Stimulated activated CD4-positive, alpha-beta T cell treated with anti-CD3 and anti-CD28 coated beads, Interleukin-4, amount 100 ng/mL, for 1 hour (primary cell): Measurements from ENCODE around the gene TRIP11.
"Not testable (repeated sequence)": the region's sequence is repeated elsewhere in the genome, so short reads cannot be mapped to it uniquely, and the experiment has no call there.

ENCODE experiments used
- DNase-seq: peaks from one replicate; pipeline ENCODE4 v3.0.0-alpha.2; 2020

TRIP11 gene

GRCh38 chr14:92039719-92040430 lies at the start of gene TRIP11:
Gene TRIP11 (minus strand): TSS chr14:92040059. CDS start chr14:92039685, 374 bp downstream.
- DNase-seq = peak; percentile 93

- DNase-seq = no peak
Observed at GRCh38 chr14:92088494-92088893, 48.6 kb upstream of the TRIP11 start.

- DNase-seq = no peak
Observed at GRCh38 chr14:92074555-92074954, 34.7 kb upstream of the TRIP11 start.

- no peak for DNase-seq
Observed at GRCh38 chr14:92058006-92058917, 18.4 kb upstream of the TRIP11 start.

- DNase-seq = no peak
Observed at GRCh38 chr14:92049781-92050180, 9.9 kb upstream of the TRIP11 start.

- DNase-seq = not testable (repeated sequence)
Observed at GRCh38 chr14:92049221-92049620, 9.4 kb upstream of the TRIP11 start.

- not testable (repeated sequence) for DNase-seq
Observed at GRCh38 chr14:92045904-92046303, 6.0 kb upstream of the TRIP11 start.

GRCh38 chr14:92041766-92042165 lies 1.9 kb upstream of the TRIP11 start:
- not testable (repeated sequence) for DNase-seq

- DNase-seq = no peak
Observed at GRCh38 chr14:92041203-92041602, 1.3 kb upstream of the TRIP11 start.

GRCh38 chr14:92040431-92041051 lies 682 bp upstream of the TRIP11 start:
- no peak for DNase-seq

- peak; percentile 11 for DNase-seq
Observed at GRCh38 chr14:92039063-92039718, 668 bp downstream of the TRIP11 start.

GRCh38 chr14:92037989-92038388 lies 1.9 kb downstream of the TRIP11 start:
- no peak for DNase-seq

- DNase-seq = no peak
Observed at GRCh38 chr14:92035890-92036289, 4.0 kb downstream of the TRIP11 start.

GRCh38 chr14:92033906-92034687 lies 5.8 kb downstream of the TRIP11 start:
- DNase-seq = no peak

GRCh38 chr14:92033433-92033832 lies 6.4 kb downstream of the TRIP11 start:
- no peak for DNase-seq

GRCh38 chr14:92026548-92027190 lies 13.2 kb downstream of the TRIP11 start:
- DNase-seq = no peak

- no peak for DNase-seq
Observed at GRCh38 chr14:92022036-92022435, 17.8 kb downstream of the TRIP11 start.

GRCh38 chr14:92021523-92021922 lies 18.3 kb downstream of the TRIP11 start:
- DNase-seq = no peak

- DNase-seq = no peak
Observed at GRCh38 chr14:92014040-92014439, 25.8 kb downstream of the TRIP11 start.

GRCh38 chr14:92012121-92012748 lies 27.6 kb downstream of the TRIP11 start:
- DNase-seq = no peak

GRCh38 chr14:92010644-92011043 lies 29.2 kb downstream of the TRIP11 start:
- DNase-seq = no peak
